Upper lobe of left lung (tissue), 6 donors: ENCODE measurements around the gene TUBGCP2. TPM values are rescaled to one million over a fixed set of nuclear protein-coding genes. Genes with fewer than 3 reads are reported as not detected.
A peak's percentile ranks its signal among the peaks of the same experiment; 100 is the strongest.

Source experiments
- ATAC-seq, 2 donors: fragments of 200-7000 bp; cut with Tn5 transposase; one replicate each; pipeline ENCODE4 v1.9.1; 2022; ENCODE audit warnings: mild to moderate bottlenecking in 2 of 2, moderate library complexity in 2 of 2; ENCODE audit not compliant: low FRiP score in 2 of 2
- DNase-seq, 2 donors: peaks; one replicate each; pipeline ENCODE4 v3.0.0-alpha.2; 2019 to 2020
- H3K27ac ChIP-seq, 4 donors: fragments of 200-600 bp; sonication (generic); one replicate each; pipeline ENCODE4 v1.5.1; 2016 to 2019
- H3K27me3 ChIP-seq, 4 donors: fragments of 200-600 bp; sonication (generic); one replicate each; pipeline ENCODE4 v1.5.1; 2017 to 2019
- H3K36me3 ChIP-seq, 4 donors: fragments of 200-600 bp; sonication (generic); one replicate each; pipeline ENCODE4 v1.5.1; 2016 to 2019
- H3K4me1 ChIP-seq, 4 donors: fragments of 200-600 bp; sonication (generic); one replicate each; pipeline ENCODE4 v1.5.1; 2018 to 2019
- H3K4me3 ChIP-seq, 4 donors: fragments of 200-600 bp; sonication (generic); one replicate each; pipeline ENCODE4 v1.5.1; 2017 to 2019; ENCODE audit warnings: mild to moderate bottlenecking in 2 of 4, moderate library complexity in 1 of 4
- H3K9me3 ChIP-seq, 4 donors: fragments of 200-600 bp; sonication (generic); one replicate each; pipeline ENCODE4 v1.5.1; 2018 to 2019
- CTCF ChIP-seq, 6 experiments: fragments of 450-650 bp in 4 of 6; fragments of 200-600 bp in 2 of 6; sonication (generic) in 2 of 6; IDR thresholded peaks; one replicate each; pipeline ENCODE4 v1.5.1; 2016 to 2019; ENCODE audit warnings: antibody characterized with exemption in 6 of 6
- EP300 ChIP-seq, 4 donors: sonication (generic); formaldehyde crosslinking; IDR thresholded peaks; one replicate each; pipeline ENCODE4 v1.5.1; 2017; ENCODE audit warnings: antibody characterized with exemption in 4 of 4, control low read depth in 2 of 4
- POLR2A ChIP-seq, 4 donors: fragments of 450-650 bp; IDR thresholded peaks; one replicate each; pipeline ENCODE4 v1.5.1; 2016 to 2017; ENCODE audit warnings: antibody characterized with exemption in 4 of 4, mild to moderate bottlenecking in 2 of 4
- POLR2AphosphoS5 ChIP-seq, 2 donors: sonication (generic); formaldehyde crosslinking; IDR thresholded peaks; one replicate each; pipeline ENCODE4 v1.5.1; 2017; ENCODE audit warnings: antibody characterized with exemption in 2 of 2
- WGBS, 2 donors: methylation state at CpG; one replicate each; pipeline ENCODE4 v1.1.5; 2017 to 2018; 5-methylcytosine and 5-hydroxymethylcytosine counted together
- total RNA-seq, 6 donors: library from RNA; depleted of rRNA in 4 of 6; stranded (reverse); fragments of >200 nt in 4 of 6; gene quantifications; one replicate each; pipeline versions ENCODE4 v1.1.0 to v1.2.1, GENCODE V29; 2016 to 2021
- donor health status: DM: no; HTN: no; CAD: no; lungs with moderate emphysema.
- donor health status: DM: no; HTN: yes; CAD: no; lungs with severe emphysema.

Gene TUBGCP2
- total RNA-seq, 6 donors from 2014 or later = 41.7 to 106 (median 56.3) TPM

- ATAC-seq (peak; percentile 62 to 84), DNase-seq (peak; percentile 91 to 99)
- H3K4me3 ChIP-seq = peak overlapping the region; percentile 74 to 98 (median 78)
- no peaks in the 10 kb centered on the region for H3K27me3 ChIP-seq
- TF ChIP-seq POLR2A (IDR thresholded peaks at IDR 0.05) = peak in 1 of 4 donors; percentile 83
- TF ChIP-seq POLR2AphosphoS5 (IDR thresholded peaks at IDR 0.05) = peak; percentile 27 to 61
- no peak for TF ChIP-seq EP300 (IDR thresholded peaks at IDR 0.05)
- peak in 1 of 6 experiments; percentile 2 for TF ChIP-seq CTCF (IDR thresholded peaks at IDR 0.05)
- peak overlapping the region; percentile 95 to 96 (median 96) for H3K27ac ChIP-seq
- 3 to 10% methylated on average over 2 to 50 of the region's 79 CpGs for WGBS, 2 donors
- H3K9me3 ChIP-seq = no peaks in the 10 kb centered on the region
- peaks cover 48 to 65% (median 53%) of the 10 kb centered on the region in 4 donors for H3K4me1 ChIP-seq
- H3K36me3 ChIP-seq = peaks cover 0 to 5% (median 0%) of the 10 kb centered on the region in 4 donors
These were observed 46.8 kb downstream of the TUBGCP2 start for GRCh38 chr10:133261726-133262325.

GRCh38 chr10:133260895-133261725, 47.6 kb downstream of the TUBGCP2 start:
- Histone ChIP-seq H3K4me1 (peaks cover 48 to 65% (median 53%) of the 10 kb centered on the region in 4 donors), H3K4me3 (peak overlapping the region; percentile 74 to 98 (median 78)), H3K27ac (peak overlapping the region; percentile 95 to 96 (median 96)), H3K27me3 (no peaks in the 10 kb centered on the region), H3K36me3 (peaks cover 0 to 4% (median 0%) of the 10 kb centered on the region in 4 donors), H3K9me3 (no peaks in the 10 kb centered on the region)
- DNase-seq (peak; percentile 69 to 92), ATAC-seq (peak; percentile 52 to 62)
- WGBS, 2 donors = 21% methylated on average over 43 of the region's 50 CpGs; no CpG with 5 or more reads in 1 of the 2 donors
- TF ChIP-seq POLR2A (IDR thresholded peaks at IDR 0.05) (peak in 1 of 4 donors; percentile 50), EP300 (IDR thresholded peaks at IDR 0.05) (no peak), CTCF (IDR thresholded peaks at IDR 0.05) (peak in 2 of 6 experiments; percentile 4 to 5), POLR2AphosphoS5 (IDR thresholded peaks at IDR 0.05) (peak in 1 of 2 donors; percentile 3)

- TF ChIP-seq POLR2AphosphoS5 (IDR thresholded peaks at IDR 0.05) (no peak), CTCF (IDR thresholded peaks at IDR 0.05) (no peak), POLR2A (IDR thresholded peaks at IDR 0.05) (no peak), EP300 (IDR thresholded peaks at IDR 0.05) (no peak)
- DNase-seq (peak in 1 of 2 donors; percentile 33), ATAC-seq (no peak)
- Histone ChIP-seq H3K27ac (peak overlapping the region; percentile 79 to 93 (median 82)), H3K36me3 (no peaks in the 10 kb centered on the region), H3K4me3 (no peak overlapping the region), H3K4me1 (peaks cover 48 to 62% (median 53%) of the 10 kb centered on the region in 4 donors), H3K9me3 (no peaks in the 10 kb centered on the region), H3K27me3 (no peaks in the 10 kb centered on the region)
- 58 to 60% methylated on average over 7 to 12 of the region's 12 CpGs for WGBS, 2 donors
These were observed 49.1 kb downstream of the TUBGCP2 start for GRCh38 chr10:133259602-133259989.

GRCh38 chr10:133258818-133259601, 49.7 kb downstream of the TUBGCP2 start:
- H3K4me1 ChIP-seq = peaks cover 48 to 56% (median 53%) of the 10 kb centered on the region in 4 donors
- no peaks in the 10 kb centered on the region for H3K27me3 ChIP-seq
- peak overlapping the region; percentile 79 to 93 (median 82) for H3K27ac ChIP-seq
- ATAC-seq (peak; percentile 75 to 76), DNase-seq (peak; percentile 84 to 96)
- no peak overlapping the region for H3K4me3 ChIP-seq
- 25 to 40% methylated on average over 16 to 20 of the region's 24 CpGs for WGBS, 2 donors
- TF ChIP-seq EP300 (IDR thresholded peaks at IDR 0.05) (peak; percentile 16 to 92 (median 67)), CTCF (IDR thresholded peaks at IDR 0.05) (peak in 1 of 6 experiments; percentile 4), POLR2A (IDR thresholded peaks at IDR 0.05) (peak in 1 of 4 donors; percentile 74), POLR2AphosphoS5 (IDR thresholded peaks at IDR 0.05) (peak; percentile 89 to 94)
- no peaks in the 10 kb centered on the region for H3K9me3 ChIP-seq
- no peaks in the 10 kb centered on the region for H3K36me3 ChIP-seq
